IPS-NIHi7 (cell line): ENCODE results near the gene KRTAP6-2.
A peak's percentile ranks its signal among the peaks of the same experiment; 100 is the strongest.

ENCODE experiments used
- DNase-seq: peaks from one replicate; pipeline ENCODE4 v3.0.0; 2012; ENCODE audit warnings: mixed read lengths; ENCODE audit errors: extremely low spot score

KRTAP6-2 gene, protein sequence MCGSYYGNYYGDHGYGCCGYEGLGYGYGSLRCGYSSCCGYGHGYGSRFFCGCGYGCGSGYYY

DNA sequence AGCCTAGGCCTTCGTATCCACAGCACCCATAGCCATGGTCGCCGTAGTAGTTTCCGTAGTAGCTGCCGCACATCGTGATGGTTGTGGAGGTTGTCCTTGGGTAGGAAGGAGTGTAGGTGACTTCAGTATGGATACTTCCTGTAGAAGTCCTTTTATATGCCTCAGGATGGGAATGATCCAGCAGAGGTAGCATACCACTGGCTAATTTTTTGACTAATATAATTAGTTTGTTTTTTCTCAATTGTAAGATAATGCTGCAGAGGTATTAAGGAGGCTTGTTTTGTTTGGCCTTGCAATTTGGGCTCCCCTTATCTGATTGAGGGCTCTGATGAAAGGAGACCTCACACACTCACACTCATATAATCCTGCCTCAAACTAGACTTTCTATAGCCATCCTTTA lies at the start of gene KRTAP6-2:
TSS of gene KRTAP6-2 (minus strand) at position 101 of the 400 bp plus-strand sequence. CDS start at position 73, 28 bp downstream.
- no peak for DNase-seq

DNA sequence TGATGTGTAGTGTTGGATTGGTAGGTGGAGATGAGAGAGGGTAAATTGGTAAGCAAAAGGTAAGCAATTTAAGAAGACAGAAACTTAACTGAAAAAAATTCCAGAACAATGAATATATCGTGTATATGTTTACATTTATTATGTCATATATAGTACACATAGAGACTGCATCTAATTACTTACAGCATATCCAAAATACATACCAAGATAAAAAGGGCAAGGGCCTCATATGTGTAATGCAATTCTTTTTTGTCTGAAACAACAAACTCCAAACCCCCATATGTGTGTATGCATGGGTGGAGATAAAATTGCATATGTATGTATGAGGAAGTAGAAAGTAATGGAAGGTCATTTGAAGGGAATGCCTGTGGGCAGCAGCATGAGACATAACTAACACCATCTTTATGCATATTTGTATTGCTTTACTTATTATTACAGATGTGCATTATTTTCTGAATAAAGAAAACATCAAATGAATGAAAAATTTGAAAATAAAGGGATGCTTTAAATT lies 48.3 kb upstream of the KRTAP6-2 start:
- no peak for DNase-seq

DNA sequence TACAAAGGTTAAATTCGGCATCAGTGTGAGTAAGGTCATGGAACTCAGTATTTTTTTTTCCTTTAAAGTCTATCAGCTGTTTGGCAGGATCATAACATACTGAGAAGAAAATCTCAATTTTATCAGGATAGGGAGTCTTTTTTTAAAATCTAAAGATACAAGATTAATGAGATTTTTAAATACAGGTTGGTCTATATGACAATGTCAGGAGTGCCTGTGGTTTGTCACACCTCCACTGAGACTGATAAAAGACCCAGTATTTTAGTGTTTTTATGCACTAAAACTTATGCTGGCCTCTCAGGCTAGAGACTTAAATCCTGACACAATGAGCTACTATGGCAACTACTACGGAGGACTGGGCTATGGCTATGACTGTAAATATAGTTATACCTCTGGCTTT lies 43.9 kb upstream of the KRTAP6-2 start, which contains the start of gene KRTAP20-3:
TSS of gene KRTAP20-3 (plus strand) at position 301 of the 400 bp plus-strand sequence.
- no peak for DNase-seq

DNA sequence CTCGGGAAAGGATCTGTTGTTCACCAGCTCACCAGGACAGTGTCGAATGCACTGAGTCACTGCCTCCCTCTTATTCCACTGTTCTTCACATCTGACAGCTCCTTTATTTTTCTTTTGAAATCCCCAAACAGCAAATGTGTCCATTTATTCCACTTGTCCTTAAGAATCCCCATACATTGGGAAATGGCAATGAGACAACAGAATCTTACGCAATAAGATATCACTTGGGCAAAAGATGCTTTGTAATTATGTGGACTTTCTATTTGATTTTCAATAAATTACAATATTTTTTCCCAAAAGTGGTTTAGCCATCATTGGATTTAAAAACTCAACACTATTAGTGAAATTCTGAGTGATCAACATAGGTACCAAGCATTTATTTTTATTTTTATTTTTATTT lies 40.0 kb upstream of the KRTAP6-2 start:
- DNase-seq = no peak

DNA sequence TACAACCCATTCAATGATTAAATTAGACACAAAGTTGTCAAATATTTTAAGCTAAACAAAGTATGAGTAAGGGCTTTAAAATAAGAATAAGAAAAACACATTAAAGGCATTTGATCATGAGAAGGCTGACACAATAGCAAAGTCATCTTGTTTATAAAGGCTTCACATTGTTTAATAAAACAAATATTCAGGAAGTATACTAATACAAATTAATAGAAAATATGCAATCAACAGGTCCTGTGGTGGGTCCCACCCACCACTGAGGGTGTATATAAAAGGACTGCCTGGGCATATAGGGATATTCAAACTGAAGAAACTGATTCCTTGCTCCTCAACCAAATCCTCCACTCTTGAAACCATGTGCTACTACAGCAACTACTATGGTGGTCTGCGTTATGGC lies 36.2 kb upstream of the KRTAP6-2 start, which contains the start of gene KRTAP20-2:
TSS of gene KRTAP20-2 (plus strand) at position 301 of the 400 bp plus-strand sequence. CDS start at position 359, 58 bp downstream.
- DNase-seq = no peak

DNA sequence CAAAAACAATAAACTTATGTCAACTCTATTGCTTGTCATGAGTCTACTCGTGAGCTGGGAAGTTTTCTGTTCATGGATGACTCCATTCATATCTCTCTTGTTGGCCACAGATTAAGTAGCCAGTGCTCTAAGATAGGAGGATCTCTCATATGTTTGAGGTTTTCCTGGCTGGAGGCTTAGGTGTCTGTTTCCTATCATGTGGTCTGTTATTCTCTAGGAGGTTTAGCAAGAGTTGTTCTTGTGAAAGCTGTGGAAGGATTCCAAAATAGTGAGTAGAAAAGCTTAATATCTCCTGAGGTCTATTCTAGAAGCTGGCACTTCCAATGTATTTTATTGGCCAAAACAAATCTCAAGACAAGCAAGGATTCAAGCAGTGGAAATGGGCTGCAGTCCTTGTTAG lies 30.5 kb upstream of the KRTAP6-2 start:
- DNase-seq = no peak

DNA sequence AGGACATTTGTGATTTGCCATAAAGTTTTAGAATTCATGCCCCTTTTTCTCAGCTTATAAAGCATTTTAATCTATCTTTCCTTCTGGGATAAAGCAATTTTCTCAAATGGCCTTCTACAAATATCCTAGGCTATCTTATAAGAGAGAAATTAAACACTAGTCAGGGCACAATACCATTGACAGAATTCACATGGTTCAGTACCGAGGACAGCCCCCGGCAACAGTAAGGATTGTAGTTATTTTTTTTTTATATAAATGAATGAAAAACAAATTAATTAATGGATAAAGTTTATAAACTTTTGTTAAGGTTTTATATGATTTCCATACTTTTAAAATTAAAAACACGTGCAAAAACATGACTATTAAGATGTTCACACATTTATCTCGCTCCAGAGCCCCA lies 29.4 kb upstream of the KRTAP6-2 start:
- DNase-seq = no peak

DNA sequence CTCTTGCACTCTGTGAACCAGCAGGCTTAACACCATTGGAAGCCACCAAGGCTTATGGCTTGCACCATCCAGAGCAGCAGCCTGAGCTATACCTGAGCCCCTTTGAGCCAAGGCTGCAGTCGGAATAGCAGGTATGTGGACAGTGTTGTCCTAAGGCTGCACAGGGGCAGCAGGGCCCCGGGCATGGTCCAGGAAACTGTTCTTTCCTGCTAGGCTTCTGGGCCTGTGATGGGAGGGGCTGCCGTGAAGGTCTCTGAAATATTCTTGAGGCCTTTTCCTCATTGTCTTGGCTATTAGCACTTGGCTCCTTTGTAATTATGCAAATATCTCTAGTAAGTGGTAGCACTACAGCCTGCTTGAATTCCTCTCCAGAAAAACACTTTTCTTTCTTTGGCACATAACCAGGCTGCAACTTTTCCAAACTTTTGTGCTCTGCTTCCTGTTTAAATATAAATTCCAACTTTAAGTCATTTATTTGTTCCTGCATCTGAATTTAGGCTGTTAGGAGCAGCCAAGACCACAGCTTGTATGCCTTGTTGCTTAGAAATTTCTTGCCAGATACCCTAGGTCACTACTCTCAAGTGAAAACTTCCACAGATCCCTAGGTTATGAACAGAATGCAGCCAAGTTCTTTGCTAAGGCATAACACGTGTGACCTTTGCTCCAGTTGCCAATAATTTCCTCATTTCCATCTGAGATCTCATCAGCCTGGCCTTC lies 26.9 kb upstream of the KRTAP6-2 start:
- no peak for DNase-seq

DNA sequence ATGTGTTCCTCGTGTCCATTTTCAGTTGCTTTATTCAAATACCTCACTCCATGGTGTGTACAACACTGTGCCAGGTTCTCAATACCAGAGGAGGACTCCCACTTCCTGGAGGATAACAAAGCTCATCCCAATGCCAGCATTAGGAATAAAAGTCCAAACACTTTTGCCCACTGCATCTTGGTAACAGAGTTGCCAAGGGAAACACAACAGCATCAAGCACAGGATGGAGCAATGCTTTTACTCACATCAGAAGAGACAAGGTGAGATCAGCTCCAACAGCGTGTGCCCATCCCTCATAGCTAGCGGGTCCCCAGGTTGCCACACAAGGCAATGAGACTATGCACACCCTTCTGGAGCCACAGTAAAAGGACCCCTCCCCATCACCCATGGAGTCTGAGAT lies 24.7 kb upstream of the KRTAP6-2 start:
- DNase-seq = no peak

DNA sequence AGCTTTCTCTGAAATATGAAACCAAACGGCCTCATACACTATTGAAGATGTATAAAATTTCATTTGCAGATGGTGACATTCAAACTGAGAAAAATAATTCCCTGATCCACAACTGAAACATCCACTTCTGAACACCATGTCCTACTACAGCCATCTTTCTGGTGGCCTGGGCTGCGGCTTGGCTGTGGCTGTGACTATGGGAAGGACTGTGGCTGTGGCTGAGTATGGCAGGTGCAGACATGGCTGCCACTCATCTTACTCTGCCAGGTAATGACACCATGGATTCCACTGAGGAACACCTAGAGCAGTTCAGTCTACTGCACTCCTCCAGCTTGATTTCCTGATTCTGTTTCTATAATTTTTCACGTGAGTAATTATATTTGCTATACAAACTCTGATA lies 21.8 kb upstream of the KRTAP6-2 start, which contains the start of gene KRTAP20-4:
TSS of gene KRTAP20-4 (plus strand) at position 106 of the 400 bp plus-strand sequence.
- no peak for DNase-seq

DNA sequence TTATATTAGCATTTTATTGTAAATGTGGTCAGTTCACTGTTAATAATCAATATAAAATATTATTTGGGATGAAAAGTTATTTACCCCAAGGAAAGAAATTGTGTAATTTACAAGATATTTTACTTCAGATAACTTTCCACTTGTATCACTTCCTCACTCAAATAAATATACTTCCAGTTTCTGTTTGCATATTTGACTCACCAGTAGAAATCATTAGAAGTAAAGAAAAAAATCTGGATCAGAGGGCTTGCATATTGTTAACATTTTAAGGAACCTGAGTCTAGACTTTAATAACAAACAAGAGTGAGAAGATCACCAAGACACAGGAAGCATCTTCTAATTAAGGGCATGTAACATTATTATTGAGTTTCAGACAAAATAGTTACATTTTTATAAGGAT lies 21.4 kb upstream of the KRTAP6-2 start:
- DNase-seq = no peak

DNA sequence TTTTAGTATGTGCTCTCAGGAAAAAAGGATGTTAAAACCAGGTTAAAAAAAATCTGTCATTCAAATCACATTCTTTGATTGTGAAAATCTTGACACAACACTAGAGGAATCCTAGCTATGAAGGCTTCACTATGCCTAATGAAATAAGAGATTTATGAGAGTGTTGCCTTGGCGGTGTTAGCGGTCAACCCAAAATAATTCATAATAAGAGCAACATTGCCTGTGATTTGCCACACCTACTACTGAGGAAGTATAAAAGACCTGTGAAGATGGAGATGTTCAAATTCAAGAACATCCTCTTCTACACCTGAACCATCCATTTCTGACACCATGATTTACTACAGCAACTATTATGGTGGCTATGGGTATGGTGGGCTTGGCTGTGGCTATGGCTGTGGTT lies 17.4 kb upstream of the KRTAP6-2 start, which contains the start of gene KRTAP20-1:
TSS of gene KRTAP20-1 (plus strand) at position 301 of the 400 bp plus-strand sequence. CDS start at position 331, 30 bp downstream.
- no peak for DNase-seq

DNA sequence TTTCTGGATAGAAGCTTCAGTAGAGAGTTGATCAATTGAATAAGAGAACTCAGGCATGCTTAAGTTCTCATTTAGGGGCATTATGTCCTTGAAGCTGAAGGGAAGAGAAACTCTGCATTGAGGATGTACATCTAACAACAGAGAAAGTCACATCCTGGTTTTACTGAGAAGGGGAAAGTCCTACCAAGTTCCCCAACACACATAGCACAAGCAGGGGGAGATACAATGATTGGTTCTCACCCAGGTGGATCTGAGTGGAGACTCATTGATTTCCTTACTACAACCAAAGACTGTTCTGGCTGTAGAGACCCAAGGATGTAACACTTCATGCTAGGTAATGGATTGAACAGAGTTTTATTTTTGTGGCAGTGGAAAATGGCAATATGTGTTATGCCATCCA lies 16.5 kb upstream of the KRTAP6-2 start:
- no peak for DNase-seq

DNA sequence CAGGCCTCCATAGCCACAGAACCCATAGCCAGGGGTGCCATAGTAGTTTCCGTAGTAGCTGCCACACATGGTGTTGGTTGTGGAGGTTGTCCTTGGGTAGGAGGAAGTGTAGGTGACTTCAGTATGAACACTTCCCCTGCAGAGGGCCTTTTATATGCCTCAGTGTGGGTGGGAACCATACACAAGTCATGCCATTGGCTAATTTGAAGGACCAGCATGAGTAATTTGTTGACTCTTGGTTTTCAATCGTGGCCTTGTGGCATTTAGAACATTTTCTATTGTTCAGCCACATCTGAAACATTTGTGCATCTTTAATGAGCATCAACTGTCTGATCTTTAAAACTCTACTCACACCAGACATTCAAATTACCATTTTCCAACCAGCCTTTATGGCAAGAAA lies 15.1 kb upstream of the KRTAP6-2 start, which contains the start of gene KRTAP6-1:
TSS of gene KRTAP6-1 (minus strand) at position 95 of the 400 bp plus-strand sequence. CDS start at position 69, 26 bp downstream.
- DNase-seq = no peak

DNA sequence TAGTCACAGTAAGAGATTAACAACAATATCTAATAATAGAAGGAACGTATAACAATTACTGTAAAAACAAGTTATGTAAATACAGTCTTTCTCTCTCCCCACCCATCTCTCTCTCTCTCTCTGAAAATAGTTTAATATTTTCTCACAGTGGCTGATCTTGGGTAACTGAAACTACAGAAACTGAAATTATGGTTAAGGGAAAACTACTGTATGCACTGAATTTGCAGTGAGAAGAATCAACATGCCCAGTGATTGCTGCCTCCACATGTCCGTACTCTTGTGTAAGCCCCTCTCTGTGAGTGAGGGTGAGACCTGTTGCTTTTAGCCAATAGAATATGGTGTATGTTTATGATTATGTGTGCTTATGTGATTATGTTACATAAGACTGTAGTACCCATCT lies 13.4 kb upstream of the KRTAP6-2 start:
- DNase-seq = no peak

DNA sequence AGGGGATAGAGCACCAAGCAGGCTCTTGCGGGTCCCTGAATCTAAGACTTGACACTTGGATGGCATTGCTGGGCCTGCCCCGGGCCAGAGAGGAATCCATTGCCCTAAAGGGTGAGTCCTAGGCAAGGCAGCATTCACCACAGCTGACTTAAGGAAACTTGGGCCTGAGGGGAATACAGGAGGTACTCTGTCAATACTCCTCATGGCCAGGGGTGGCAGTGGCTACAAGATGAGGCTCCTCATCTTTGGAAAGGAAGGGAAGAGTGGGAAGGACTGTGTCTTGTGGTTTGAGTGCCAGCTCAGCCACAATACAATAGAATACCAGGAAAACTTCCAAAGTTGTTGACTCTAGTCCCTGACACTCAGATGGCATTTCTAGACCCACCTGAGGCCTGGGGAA lies 7.3 kb upstream of the KRTAP6-2 start:
- peak; percentile 22 for DNase-seq

DNA sequence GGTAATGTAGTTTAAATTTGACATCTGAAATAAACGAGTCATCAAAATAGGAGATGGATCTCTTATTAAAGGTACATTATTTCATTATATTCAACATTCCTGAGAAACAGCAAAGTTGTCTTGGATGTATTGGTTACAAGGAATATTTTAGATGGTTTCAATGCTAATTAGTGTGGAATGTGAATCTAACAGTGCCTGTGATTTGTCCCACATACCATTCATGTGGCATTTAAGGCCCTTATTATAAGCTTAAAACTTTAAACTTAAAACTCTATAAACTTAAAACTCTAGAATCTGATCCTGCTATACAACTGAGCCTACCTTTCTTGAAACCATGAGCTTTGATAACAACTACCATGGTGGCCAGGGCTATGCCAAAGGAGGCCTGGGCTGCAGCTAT lies 2.1 kb upstream of the KRTAP6-2 start, which contains the start of gene KRTAP22-1:
TSS of gene KRTAP22-1 (plus strand) at position 301 of the 400 bp plus-strand sequence.
- no peak for DNase-seq

DNA sequence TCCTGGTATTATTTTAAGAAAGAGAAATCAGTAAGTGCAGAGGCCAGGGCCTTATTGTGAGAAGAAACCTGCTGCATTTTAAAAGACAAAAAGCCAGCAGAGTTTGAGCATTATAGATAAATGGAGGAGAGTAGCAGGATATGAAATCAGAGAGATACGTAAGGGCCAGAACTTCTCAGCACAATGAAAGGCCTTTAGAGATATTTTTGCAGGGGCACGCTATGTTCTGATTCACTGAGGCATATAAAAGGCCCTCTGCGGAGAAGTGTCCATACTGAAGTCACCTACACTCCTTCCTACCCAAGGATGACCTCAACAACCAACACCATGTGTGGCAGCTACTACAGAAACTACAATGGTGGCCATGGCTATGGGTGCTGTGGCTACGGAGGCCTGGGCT lies 6.6 kb downstream of the KRTAP6-2 start, which contains the start of gene KRTAP6-3:
TSS of gene KRTAP6-3 (plus strand) at position 301 of the 400 bp plus-strand sequence. CDS start at position 307, 6 bp downstream.
- no peak for DNase-seq

DNA sequence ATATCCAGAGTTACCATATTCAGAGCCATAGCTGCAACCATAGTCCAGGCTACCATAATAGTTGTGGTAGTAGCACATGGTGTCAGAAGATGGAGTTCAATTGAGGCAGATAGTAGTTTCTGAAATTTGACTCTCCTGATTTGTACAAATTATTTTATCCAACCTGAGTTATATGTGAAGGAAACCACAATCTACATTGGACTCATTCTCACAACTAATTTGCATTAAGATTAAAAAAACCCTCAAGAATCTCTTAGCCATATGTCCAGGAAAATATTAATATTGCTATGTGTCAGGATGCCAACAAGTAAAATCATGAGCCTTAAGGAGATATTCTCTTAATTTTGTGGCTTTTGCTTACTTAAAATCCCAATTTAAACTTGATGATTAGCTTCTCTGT lies 8.4 kb downstream of the KRTAP6-2 start, which contains the start of gene KRTAP22-2:
TSS of gene KRTAP22-2 (minus strand) at position 101 of the 400 bp plus-strand sequence.
- DNase-seq = no peak

DNA sequence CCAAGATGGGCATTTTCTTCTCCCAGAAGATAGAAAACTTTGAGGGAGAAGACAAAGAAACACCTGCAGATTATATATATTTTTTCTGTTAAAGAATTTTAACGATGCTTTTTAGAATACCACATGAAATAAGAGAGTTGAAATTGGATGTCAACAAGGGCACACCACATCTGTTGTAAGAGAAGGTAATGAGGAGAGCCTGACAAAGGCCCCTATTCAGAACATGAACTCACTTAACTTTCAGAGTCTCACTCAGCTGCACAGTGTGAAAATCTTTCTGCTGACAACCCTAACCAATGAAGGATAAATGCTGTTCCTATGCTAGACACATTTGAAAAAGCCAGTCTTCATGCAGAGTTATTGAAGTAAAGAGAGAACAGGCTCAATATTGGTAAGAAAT lies 15.8 kb downstream of the KRTAP6-2 start:
- DNase-seq = no peak

DNA sequence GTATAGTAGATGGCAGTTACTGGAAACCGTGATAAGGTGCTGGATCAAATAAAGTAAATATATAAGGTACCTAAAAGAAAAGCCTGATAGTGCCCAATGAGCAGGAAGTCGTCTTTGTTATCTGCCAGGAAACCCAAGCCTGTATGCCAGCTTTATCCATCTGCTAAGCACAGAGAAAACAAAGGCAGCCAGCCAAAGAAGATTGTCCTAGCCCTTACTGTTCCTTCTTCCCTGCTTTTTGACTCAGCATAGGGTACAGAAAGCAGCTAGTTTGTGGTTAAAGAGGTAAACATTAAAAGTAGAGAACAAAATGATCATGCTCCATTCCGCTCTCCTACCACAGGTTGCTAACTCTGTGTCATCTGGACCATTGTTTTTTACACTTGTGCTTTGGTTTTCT lies 18.6 kb downstream of the KRTAP6-2 start:
- DNase-seq = no peak

DNA sequence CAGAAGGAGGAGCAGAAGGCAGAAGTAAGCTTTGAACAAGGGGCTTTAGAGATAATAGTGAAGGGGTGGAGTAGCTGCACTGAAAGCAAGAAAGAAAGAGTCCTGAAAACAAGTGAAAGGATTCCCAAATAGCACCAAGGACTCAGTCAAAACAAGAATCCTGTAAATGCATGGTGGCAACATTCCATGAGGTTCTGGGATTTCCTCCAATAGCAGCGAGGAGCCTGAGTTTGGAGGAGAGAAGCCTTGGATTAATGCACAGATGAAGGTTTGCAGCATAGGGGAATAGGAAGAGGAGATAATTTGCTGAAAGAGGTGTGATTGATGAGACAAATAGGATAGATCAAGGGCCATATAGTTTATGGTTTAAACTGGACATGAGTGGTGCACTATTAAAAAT lies 19.4 kb downstream of the KRTAP6-2 start:
- DNase-seq = no peak

DNA sequence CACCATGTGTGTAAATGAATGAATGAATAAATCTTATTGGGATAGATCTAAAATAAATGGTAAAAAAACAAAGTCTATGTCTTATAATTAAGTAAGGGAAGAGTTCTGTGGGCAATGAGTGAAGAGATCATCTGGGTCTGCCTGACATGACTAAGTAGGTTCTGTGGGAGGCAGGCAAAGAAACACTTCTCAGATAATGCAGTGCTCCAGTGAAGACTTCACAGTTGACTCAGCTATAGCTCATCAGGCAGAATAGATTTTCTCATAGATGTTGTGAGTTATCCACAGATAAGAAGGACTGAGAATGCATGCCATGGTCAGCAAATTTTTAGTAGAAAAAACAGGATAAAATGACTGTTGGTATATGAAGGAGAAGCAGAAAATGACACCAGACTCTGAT lies 20.9 kb downstream of the KRTAP6-2 start:
- no peak for DNase-seq
